Naive thymus-derived CD8-positive, alpha-beta T cell (primary cell): ENCODE results near the gene CCDC81. TPM values are rescaled to one million over a fixed set of nuclear protein-coding genes. Genes with fewer than 3 reads are reported as not detected.
"Not testable (repeated sequence)": the region's sequence is repeated elsewhere in the genome, so short reads cannot be mapped to it uniquely, and the experiment has no call there.

Source experiments
- ATAC-seq, 2 donors: fragments of 150-1000 bp; cut with Tn5 transposase in 1 of 2; sonication (Bioruptor Pico), chemical (Tn5 transposase) in 1 of 2; 1 replicate in 1 of 2; 2 replicates in 1 of 2; pipeline ENCODE4 v1.10.0; 2021; ENCODE audit warnings: mild to moderate bottlenecking in 2 of 2, moderate library complexity in 2 of 2
- POLR2A ChIA-PET: fragments of 350-600 bp; sonication (Branson Sonifier 250); formaldehyde crosslinking; loops from one replicate; lab custom pipeline; 2021; ENCODE audit warnings: antibody characterized with exemption; lab: Charles Lee
- DNase-seq, 10 donors: peaks; one replicate each; pipeline versions ENCODE4 v3.0.0 to v3.0.0-alpha.2; 2020 to 2022
- H3K27ac Mint-ChIP-seq, 10 donors: one replicate each; pipeline ENCODE4 v1.8.0; 2020 to 2022; ENCODE audit warnings: mild to moderate bottlenecking in 10 of 10, mixed read lengths in 10 of 10, moderate library complexity in 4 of 10, inconsistent platforms in 1 of 10
- H3K27me3 Mint-ChIP-seq, 5 donors: one replicate each; pipeline ENCODE4 v1.8.0; 2021 to 2022; ENCODE audit warnings: mixed read lengths in 5 of 5
- H3K36me3 Mint-ChIP-seq, 3 donors: one replicate each; pipeline ENCODE4 v1.8.0; 2020 to 2022; ENCODE audit warnings: mixed read lengths in 3 of 3, mild to moderate bottlenecking in 2 of 3, inconsistent platforms in 1 of 3
- H3K4me1 Mint-ChIP-seq, 4 donors: one replicate each; pipeline ENCODE4 v1.8.0; 2021 to 2022; ENCODE audit warnings: mixed read lengths in 4 of 4
- H3K4me3 Mint-ChIP-seq, 10 donors: one replicate each; pipeline ENCODE4 v1.8.0; 2020 to 2022; ENCODE audit warnings: mild to moderate bottlenecking in 10 of 10, mixed read lengths in 10 of 10, moderate library complexity in 6 of 10, inconsistent platforms in 1 of 10
- H3K9me3 Mint-ChIP-seq, 9 donors: one replicate each; pipeline ENCODE4 v1.8.0; 2020 to 2022; ENCODE audit warnings: mixed read lengths in 9 of 9, mild to moderate bottlenecking in 3 of 9, inconsistent platforms in 1 of 9, moderate library complexity in 1 of 9
- polyA plus RNA-seq, 3 donors: library from polyadenylated mRNA; unstranded; fragments of 300-500 nt; fragmentation: Illumina TruSeq; gene quantifications; one replicate each; pipeline ENCODE4 v1.2.3, GENCODE V29; 2021
- total RNA-seq, 8 experiments: library from RNA in 2 of 8; stranded (reverse) in 2 of 8; gene quantifications; one replicate each; pipeline ENCODE4 v1.2.3 and lab custom pipeline; 2021 to 2026

Gene CCDC81
- total and polyA plus RNA-seq, 5 experiments from 2014 or later = 0.10 to 0.62 (median 0.43) TPM; not detected in 1

DNA sequence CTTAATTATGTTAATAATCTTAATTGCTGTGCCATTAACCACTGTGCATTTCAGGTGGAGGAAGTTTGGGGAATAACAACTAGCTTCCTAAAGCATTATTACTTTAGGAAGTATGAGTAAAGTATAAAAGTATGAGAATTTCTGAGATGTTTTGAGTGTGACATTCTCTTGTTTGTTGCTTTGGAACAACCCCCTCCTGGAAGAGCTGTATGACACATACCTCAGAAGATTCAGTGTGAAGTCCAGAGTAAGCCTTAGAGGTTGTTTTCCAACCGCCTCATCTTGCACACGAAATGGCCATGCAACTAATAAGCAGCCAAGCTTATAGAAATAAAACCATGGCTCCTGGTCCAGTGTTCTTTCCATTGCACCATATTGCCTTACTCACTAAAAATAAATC is 21.7 kb downstream of the CCDC81 start:
- peaks cover 0 to 4% (median 0%) of the 10 kb centered on the region in 5 donors for H3K27me3 Mint-ChIP-seq
- no peak overlapping the region for H3K4me3 Mint-ChIP-seq
- H3K9me3 Mint-ChIP-seq = no peaks in the 10 kb centered on the region
- peaks cover 0 to 4% (median 0%) of the 10 kb centered on the region in 3 donors for H3K36me3 Mint-ChIP-seq
- H3K27ac Mint-ChIP-seq = no peak overlapping the region
- no peaks in the 10 kb centered on the region for H3K4me1 Mint-ChIP-seq
- DNase-seq (no peak), ATAC-seq (no peak)
- POLR2A ChIA-PET = no interaction called here

DNA sequence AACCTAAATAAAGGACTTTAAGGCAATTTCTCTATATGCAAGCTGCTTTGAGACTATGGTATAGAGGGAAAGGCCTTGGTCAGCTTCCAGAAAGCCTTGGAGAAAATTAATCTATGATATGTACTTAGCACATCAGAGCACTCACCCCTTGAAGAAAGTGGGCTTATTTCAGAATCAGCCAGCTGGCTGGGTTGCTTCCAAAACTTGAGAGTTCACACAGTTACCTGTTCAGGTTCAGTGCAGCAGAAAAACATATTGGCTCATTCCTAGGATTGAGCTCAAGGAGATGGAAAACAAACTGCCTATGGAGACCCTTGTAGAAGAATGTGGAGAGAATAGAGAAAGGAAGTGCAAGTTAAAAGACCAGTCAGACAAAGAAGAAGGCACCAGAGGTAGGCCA is 22.7 kb downstream of the CCDC81 start:
- POLR2A ChIA-PET = no interaction called here
- ATAC-seq (no peak), DNase-seq (no peak)
- no peak overlapping the region for H3K4me3 Mint-ChIP-seq
- H3K4me1 Mint-ChIP-seq = no peaks in the 10 kb centered on the region
- peaks cover 0 to 4% (median 0%) of the 10 kb centered on the region in 5 donors for H3K27me3 Mint-ChIP-seq
- H3K9me3 Mint-ChIP-seq = no peaks in the 10 kb centered on the region
- H3K36me3 Mint-ChIP-seq = peaks cover 0 to 6% (median 0%) of the 10 kb centered on the region in 3 donors
- no peak overlapping the region for H3K27ac Mint-ChIP-seq

DNA sequence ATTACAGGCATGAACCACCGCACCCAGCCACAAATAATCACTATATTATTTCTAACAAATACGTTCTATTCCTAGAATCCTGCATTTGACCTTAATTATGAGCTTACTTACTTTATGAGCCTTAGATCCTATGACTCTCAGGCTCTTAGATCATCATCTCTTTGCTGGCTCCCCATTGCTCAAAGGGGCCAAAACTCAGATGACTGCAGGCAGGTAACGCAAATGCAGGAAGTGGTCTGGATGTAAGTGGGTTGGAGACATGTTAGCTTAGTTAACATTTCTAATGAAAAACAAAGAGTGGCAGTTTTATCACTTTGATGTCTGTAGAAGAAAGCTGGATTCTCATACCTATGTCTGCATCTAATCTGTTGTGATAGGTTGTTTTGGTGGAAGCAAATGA is 23.4 kb downstream of the CCDC81 start:
- no peak overlapping the region for H3K27ac Mint-ChIP-seq
- H3K36me3 Mint-ChIP-seq = peaks cover 0 to 4% (median 0%) of the 10 kb centered on the region in 3 donors

DNA sequence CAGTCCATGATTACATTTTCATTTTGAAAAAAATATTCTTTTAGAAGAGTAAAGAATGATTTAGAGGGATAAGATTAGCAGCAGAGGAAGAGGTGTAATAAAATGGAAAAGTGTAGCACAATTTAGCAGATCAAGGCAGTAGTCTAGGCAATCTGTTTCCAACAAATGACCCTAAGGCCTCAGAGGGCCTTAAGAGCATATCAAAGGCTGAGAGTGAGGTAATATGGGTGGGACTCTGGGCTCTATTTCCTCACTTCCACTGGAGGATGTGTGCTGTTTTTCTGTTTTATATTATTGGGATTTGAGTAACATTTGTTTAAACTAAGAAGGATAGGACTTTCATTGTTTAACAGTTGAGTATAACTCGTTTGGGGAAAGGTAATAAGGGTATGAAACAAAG is 28.8 kb downstream of the CCDC81 start:
- Mint-ChIP-seq H3K27ac (no peak overlapping the region), H3K4me1 (no peaks in the 10 kb centered on the region), H3K4me3 (no peak overlapping the region), H3K36me3 (peaks cover 0 to 4% (median 0%) of the 10 kb centered on the region in 3 donors), H3K9me3 (no peaks in the 10 kb centered on the region), H3K27me3 (peaks cover 0 to 4% (median 0%) of the 10 kb centered on the region in 5 donors)
- DNase-seq (no peak), ATAC-seq (no peak)
- POLR2A ChIA-PET = no interaction called here

More for the DNA sequence above, 23.4 kb downstream of the CCDC81 start:
- no peak for DNase-seq
- no peaks in the 10 kb centered on the region for H3K9me3 Mint-ChIP-seq
- POLR2A ChIA-PET = no interaction called here
- H3K4me1 Mint-ChIP-seq = no peaks in the 10 kb centered on the region
- ATAC-seq = no peak
- H3K4me3 Mint-ChIP-seq = no peak overlapping the region
- peaks cover 0 to 4% (median 0%) of the 10 kb centered on the region in 5 donors for H3K27me3 Mint-ChIP-seq

DNA sequence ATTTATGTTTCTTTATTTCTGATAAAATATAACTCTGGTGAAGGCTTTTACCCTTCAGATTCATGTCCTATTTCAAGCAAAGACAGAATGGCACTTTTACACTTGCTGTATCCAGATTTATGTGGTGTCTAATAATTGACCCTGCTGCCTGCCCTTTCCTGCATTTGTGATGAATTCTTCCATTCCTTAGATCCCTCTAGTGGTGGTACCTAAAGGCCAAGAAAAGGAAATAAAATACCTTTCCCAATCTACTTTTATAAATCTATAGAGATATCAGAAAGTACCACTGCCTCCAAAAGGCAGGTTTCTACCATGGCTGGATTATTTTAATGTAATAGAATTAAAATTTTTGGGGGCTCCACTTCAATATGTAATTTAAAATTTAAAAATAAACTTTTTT is 34.2 kb downstream of the CCDC81 start:
- Mint-ChIP-seq H3K4me3 (no peak overlapping the region), H3K27ac (no peak overlapping the region), H3K27me3 (no peaks in the 10 kb centered on the region), H3K9me3 (no peaks in the 10 kb centered on the region), H3K4me1 (no peaks in the 10 kb centered on the region), H3K36me3 (peaks cover 0 to 15% (median 8%) of the 10 kb centered on the region in 3 donors)
- ATAC-seq (no peak), DNase-seq (no peak)
- POLR2A ChIA-PET = no interaction called here

DNA sequence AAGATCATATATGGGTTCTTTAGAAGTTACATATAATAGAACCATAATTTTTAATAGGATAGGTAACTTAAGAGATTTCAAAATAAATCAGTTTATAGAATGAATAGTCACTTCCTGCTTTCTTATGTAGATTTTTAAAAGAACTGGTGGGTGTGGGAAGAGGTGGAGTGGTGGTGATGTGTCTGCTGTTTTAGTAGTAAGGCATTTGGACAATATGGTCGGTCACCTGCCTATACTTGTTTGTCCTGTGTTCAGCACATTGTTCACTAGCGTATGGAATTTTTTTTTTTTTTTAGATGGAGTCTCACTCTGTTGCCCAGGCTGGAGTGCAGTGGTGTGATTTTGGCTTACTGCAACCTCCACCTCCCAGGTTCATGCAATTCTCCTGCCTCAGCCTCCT is 39.3 kb downstream of the CCDC81 start:
- Mint-ChIP-seq H3K27me3 (no peaks in the 10 kb centered on the region), H3K4me1 (no peaks in the 10 kb centered on the region), H3K4me3 (no peak overlapping the region), H3K9me3 (no peaks in the 10 kb centered on the region), H3K27ac (no peak overlapping the region), H3K36me3 (peaks cover 0 to 15% (median 8%) of the 10 kb centered on the region in 3 donors)
- no peak for ATAC-seq
- DNase-seq = no peak
- POLR2A ChIA-PET = no interaction called here

DNA sequence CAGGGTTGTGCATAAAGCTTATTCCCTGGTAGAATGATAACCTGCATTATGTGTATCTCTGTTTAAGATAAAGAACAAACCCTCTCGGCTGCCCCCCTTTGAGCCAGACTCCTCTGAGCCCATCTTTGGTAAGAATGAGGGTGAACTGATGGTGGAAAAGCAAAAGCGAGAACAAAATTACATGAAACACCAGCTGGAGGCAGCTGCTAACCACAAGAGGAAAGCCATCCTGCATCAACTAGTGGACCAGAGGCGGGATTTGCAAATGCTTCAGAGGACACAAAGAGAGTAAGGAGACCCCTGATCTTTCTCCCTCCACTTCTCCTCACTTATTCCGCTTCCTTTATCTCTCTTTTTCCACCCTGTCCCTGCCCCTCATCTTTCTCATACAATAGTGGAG is 40.3 kb downstream of the CCDC81 start:
- Mint-ChIP-seq H3K4me1 (no peaks in the 10 kb centered on the region), H3K9me3 (no peaks in the 10 kb centered on the region), H3K4me3 (no peak overlapping the region), H3K27me3 (no peaks in the 10 kb centered on the region), H3K36me3 (peaks cover 0 to 12% (median 5%) of the 10 kb centered on the region in 3 donors), H3K27ac (no peak overlapping the region)
- ATAC-seq (no peak), DNase-seq (no peak)
- POLR2A ChIA-PET = no interaction called here

DNA sequence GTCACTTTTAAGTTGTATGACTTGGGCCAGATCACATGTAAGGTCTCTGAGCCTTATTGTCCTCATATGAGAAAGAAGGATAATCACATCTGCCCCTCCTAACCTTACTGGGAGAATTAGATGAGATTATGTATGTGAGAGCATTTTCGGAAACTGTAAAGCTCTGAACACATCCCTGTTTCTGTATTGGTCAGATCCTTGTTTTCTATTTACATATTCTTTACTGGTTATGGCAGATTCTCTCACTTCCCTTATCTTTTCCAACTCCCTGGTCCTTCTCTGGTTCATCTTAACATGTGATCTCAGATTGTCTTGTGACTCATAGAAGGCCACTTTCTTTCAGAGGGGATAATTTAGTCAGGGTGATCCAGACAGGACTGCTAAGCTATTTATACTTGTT is 41.8 kb downstream of the CCDC81 start:
- DNase-seq (no peak), ATAC-seq (no peak)
- H3K27ac Mint-ChIP-seq = no peak overlapping the region
- no peaks in the 10 kb centered on the region for H3K9me3 Mint-ChIP-seq
- no peak overlapping the region for H3K4me3 Mint-ChIP-seq
- POLR2A ChIA-PET = no interaction called here
- no peaks in the 10 kb centered on the region for H3K4me1 Mint-ChIP-seq
- H3K36me3 Mint-ChIP-seq = peaks cover 0 to 8% (median under 1%) of the 10 kb centered on the region in 3 donors
- H3K27me3 Mint-ChIP-seq = no peaks in the 10 kb centered on the region

DNA sequence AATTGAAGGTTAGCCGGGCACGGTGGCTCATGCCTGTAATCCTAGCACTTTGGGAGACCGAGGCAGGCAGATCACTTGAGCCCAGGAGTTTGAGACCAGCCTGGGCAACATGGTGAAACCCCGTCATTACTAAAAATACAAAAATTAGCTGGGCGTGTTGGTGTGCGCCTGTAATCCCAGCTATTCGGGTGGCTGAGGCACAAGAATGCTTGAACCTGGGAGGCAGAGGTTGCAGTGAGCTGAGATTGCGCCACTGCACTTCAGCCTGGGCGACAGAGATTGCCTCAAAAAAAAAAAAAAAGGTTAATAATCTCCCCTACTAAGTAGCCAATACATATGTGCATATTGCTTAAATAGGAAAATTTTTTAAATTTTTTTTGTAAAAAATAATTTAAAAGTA is 42.3 kb downstream of the CCDC81 start:
- ATAC-seq, H3K27me3 Mint-ChIP-seq, H3K4me1 Mint-ChIP-seq, H3K27ac Mint-ChIP-seq, DNase-seq, H3K36me3 Mint-ChIP-seq, H3K9me3 Mint-ChIP-seq, POLR2A ChIA-PET, H3K4me3 Mint-ChIP-seq: not testable (repeated sequence)

DNA sequence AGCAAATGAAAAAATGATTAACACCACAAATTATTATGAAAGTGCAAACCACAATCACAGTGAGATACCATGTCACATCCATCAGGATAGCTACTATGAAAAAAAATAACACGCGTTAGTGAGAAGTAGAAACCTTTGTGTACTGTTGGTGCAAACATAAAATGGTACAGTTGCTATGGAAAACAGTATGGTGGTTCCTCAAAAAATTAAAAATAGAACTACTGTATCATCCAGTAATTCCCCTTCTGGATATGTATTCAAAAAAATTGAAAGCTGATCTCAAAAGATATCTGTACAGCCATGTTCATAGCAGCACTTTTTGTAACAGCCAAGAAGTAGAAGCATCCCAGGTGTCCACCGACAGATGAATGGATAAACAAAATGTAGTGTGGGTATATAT is 43.4 kb downstream of the CCDC81 start:
- POLR2A ChIA-PET = no interaction called here
- H3K36me3 Mint-ChIP-seq = peaks cover 0 to 5% (median 0%) of the 10 kb centered on the region in 3 donors
- no peak for DNase-seq
- no peaks in the 10 kb centered on the region for H3K27me3 Mint-ChIP-seq
- no peaks in the 10 kb centered on the region for H3K4me1 Mint-ChIP-seq
- no peak overlapping the region for H3K4me3 Mint-ChIP-seq
- no peak overlapping the region for H3K27ac Mint-ChIP-seq
- no peak for ATAC-seq
- H3K9me3 Mint-ChIP-seq = no peaks in the 10 kb centered on the region

DNA sequence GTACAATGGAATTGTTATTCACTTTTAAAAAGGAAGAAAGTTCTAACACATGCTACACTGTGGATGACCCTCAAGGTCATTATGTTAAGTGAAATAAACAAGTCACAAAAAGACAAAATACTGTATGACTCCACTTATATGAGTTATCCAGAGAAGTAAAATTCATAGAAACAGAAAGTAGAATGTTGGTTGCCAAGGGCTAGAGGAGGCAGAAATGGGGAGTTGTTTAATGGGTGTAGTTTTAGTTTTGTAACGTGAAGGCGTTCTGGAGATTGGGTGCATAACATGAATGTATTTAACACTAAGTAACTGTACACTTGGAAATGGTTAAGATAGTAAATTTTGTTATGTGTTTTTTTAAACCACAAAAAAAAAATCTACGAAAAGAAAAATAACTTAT is 43.8 kb downstream of the CCDC81 start:
- DNase-seq (no peak), ATAC-seq (no peak)
- peaks cover 0 to 2% (median 0%) of the 10 kb centered on the region in 3 donors for H3K36me3 Mint-ChIP-seq
- H3K9me3 Mint-ChIP-seq = no peaks in the 10 kb centered on the region
- H3K4me1 Mint-ChIP-seq = no peaks in the 10 kb centered on the region
- H3K4me3 Mint-ChIP-seq = no peak overlapping the region
- no peak overlapping the region for H3K27ac Mint-ChIP-seq
- H3K27me3 Mint-ChIP-seq = no peaks in the 10 kb centered on the region
- POLR2A ChIA-PET = no interaction called here

DNA sequence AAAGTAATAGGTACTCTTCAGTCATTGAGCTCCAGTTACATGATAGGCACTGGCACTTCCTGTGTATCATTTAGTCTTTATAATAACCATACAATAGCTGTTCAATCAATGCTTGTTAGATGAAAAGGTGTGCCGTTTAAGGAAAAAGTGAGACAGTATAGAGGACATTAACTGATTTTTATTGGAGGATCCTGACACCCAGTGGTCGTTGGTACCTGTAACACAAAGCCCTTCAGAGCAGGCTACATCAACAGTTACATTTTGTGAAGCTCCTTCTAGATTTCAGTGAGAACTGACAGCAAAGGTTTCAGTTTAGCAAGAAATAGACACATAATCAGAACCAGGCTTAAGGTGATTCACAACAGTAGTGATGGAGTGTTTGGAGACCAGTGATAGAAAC is 44.2 kb downstream of the CCDC81 start:
- no peaks in the 10 kb centered on the region for H3K9me3 Mint-ChIP-seq
- ATAC-seq = no peak
- H3K4me3 Mint-ChIP-seq = no peak overlapping the region
- peaks cover 0 to 2% (median 0%) of the 10 kb centered on the region in 3 donors for H3K36me3 Mint-ChIP-seq
- H3K27me3 Mint-ChIP-seq = no peaks in the 10 kb centered on the region
- no peaks in the 10 kb centered on the region for H3K4me1 Mint-ChIP-seq
- H3K27ac Mint-ChIP-seq = no peak overlapping the region
- DNase-seq = no peak
- POLR2A ChIA-PET = no interaction called here

DNA sequence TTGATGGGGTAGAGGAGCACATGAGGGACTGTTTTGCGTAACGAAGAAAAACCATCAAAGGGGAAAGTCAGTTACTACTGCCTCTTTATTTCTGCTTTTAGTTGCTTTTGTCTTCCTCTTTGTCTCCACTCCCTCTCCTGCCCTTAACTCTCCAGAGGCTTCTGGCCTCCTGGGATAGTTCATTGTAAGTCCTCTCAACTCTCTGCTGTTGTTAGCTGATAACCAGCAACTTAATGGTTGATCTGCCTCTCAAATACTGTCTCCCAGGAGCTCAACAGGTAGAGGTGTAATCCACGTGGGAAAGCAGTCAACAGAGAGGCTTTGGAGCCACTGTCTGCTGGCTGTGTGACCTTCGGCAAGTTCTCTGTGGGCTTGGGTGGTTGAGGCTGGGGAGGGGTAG is 47.3 kb downstream of the CCDC81 start:
- Mint-ChIP-seq H3K4me3 (no peak overlapping the region), H3K27ac (no peak overlapping the region), H3K4me1 (no peaks in the 10 kb centered on the region), H3K9me3 (peaks cover 0 to 16% (median 6%) of the 10 kb centered on the region in 9 donors), H3K27me3 (no peaks in the 10 kb centered on the region), H3K36me3 (peaks cover 0 to 14% (median 9%) of the 10 kb centered on the region in 3 donors)
- POLR2A ChIA-PET = no interaction called here
- DNase-seq (no peak), ATAC-seq (no peak)

DNA sequence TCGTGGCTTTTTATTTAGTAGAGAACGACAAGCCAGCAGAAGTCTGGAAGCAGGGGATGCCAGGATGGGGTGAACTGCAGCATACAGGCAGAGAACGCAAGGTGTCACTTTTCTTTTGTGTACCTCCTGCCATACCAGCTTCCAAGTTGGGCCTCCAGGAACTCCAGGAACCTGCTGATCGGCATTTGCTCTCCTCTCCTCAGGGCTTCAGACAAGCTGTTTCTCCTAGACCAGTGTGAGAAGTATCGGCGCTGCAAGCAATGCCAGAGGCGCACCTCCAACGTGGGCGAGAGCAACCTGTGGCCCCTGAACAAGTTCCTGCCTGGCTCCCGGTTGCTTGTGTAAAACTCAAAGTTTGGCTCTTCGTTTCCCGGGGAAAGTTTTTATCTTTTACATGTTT is 47.7 kb downstream of the CCDC81 start:
- ATAC-seq (no peak), DNase-seq (no peak)
- POLR2A ChIA-PET = no interaction called here
- Mint-ChIP-seq H3K27me3 (no peaks in the 10 kb centered on the region), H3K4me3 (no peak overlapping the region), H3K27ac (no peak overlapping the region), H3K36me3 (peaks cover 0 to 14% (median 13%) of the 10 kb centered on the region in 3 donors), H3K4me1 (no peaks in the 10 kb centered on the region), H3K9me3 (peaks cover 0 to 20% (median 7%) of the 10 kb centered on the region in 9 donors)
